ENCODE results near the gene PGBD1.
"Not testable (repeated sequence)": the region's sequence is repeated elsewhere in the genome, so short reads cannot be mapped to it uniquely, and the experiment has no call there.

Gene PGBD1

DNA sequence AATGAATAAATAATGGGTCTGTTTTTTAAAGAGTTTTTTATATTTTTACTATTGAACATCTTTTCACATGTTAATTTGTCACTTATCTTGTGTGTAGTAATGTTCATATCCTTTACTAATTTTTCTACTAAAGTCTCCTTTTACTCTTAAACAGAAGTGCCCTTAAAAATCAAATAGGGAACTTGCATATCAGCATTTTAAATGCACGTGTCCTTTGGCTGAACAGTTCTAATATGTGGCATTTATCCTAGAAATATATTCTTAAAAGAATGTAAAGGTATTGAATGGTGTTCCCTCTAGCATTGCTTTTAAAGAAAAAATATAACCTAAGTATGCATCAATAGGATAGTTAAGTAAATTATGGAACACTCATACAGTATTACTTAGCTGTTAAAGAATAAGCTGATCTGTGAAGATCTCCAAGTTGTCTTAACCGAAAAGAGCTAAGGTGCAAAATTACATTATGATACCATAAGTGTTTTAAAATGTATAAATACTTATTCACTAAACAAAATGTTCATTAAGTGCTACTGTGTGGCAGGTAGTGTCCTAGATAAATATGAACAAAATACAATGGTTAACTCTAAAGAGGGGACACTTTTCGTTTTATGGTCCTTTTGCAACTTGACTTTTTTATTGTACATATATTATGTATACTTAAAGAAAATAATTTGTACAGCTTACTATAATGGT is 631 bp upstream of the PGBD1 start:
- Mint-ChIP-seq H3K36me3 (ENCODE audit: low read depth) (peaks cover 53% of the 10 kb centered on the region), H3K4me3 (peak overlapping the region; percentile 97), H3K4me1 (peaks cover 23% of the 10 kb centered on the region), H3K27ac (no peak overlapping the region), H3K9me3 (no peaks in the 10 kb centered on the region), H3K27me3 (ENCODE audit: low read depth, poor library complexity) (no peaks in the 10 kb centered on the region)
- no peak for DNase-seq
- TF ChIP-seq, protein P1, sequence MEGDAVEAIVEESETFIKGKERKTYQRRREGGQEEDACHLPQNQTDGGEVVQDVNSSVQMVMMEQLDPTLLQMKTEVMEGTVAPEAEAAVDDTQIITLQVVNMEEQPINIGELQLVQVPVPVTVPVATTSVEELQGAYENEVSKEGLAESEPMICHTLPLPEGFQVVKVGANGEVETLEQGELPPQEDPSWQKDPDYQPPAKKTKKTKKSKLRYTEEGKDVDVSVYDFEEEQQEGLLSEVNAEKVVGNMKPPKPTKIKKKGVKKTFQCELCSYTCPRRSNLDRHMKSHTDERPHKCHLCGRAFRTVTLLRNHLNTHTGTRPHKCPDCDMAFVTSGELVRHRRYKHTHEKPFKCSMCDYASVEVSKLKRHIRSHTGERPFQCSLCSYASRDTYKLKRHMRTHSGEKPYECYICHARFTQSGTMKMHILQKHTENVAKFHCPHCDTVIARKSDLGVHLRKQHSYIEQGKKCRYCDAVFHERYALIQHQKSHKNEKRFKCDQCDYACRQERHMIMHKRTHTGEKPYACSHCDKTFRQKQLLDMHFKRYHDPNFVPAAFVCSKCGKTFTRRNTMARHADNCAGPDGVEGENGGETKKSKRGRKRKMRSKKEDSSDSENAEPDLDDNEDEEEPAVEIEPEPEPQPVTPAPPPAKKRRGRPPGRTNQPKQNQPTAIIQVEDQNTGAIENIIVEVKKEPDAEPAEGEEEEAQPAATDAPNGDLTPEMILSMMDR (IDR thresholded peaks at IDR 0.05) = no peak

GRCh38 chr6:28282926-28283325 is 1.6 kb downstream of the PGBD1 start:
- H3K27me3 Mint-ChIP-seq (ENCODE audit: low read depth, poor library complexity) = no peaks in the 10 kb centered on the region
- TF ChIP-seq, protein P1 (IDR thresholded peaks at IDR 0.05) = no peak
- peaks cover 2% of the 10 kb centered on the region for H3K9me3 Mint-ChIP-seq
- peak overlapping the region; percentile 97 for H3K4me3 Mint-ChIP-seq
- H3K4me1 Mint-ChIP-seq = peaks cover 23% of the 10 kb centered on the region
- no peak overlapping the region for H3K27ac Mint-ChIP-seq
- peaks cover 57% of the 10 kb centered on the region for H3K36me3 Mint-ChIP-seq (ENCODE audit: low read depth)
- DNase-seq = no peak

- TF ChIP-seq, protein P1 (IDR thresholded peaks at IDR 0.05) = no peak
- no peak overlapping the region for H3K4me3 Mint-ChIP-seq
- H3K4me1 Mint-ChIP-seq = no peaks in the 10 kb centered on the region
- peaks cover 2% of the 10 kb centered on the region for H3K27me3 Mint-ChIP-seq (ENCODE audit: low read depth, poor library complexity)
- DNase-seq = no peak
- H3K27ac Mint-ChIP-seq = no peak overlapping the region
- H3K36me3 Mint-ChIP-seq (ENCODE audit: low read depth) = peaks cover 82% of the 10 kb centered on the region
- H3K9me3 Mint-ChIP-seq = peaks cover 36% of the 10 kb centered on the region
Measured at GRCh38 chr6:28291573-28291972, 10.2 kb downstream of the PGBD1 start.

DNA sequence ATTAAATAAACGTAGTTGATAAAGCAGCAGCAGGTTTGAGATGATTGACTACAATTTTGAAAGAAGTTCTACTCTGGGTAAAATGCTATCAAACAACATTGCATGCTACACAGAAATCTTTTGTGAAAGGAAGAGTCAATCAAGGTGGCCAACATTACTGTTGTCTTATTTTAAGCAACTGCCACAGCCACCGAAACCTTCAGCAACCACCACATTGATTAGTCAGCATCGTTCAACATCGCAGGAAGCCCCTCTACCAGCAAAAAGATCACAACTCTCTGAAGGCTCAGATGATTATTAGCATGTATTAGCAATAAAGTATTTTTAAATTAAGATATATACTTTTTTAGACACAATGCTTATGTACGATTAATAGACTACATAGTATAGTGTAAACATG is 14.0 kb downstream of the PGBD1 start:
- H3K4me1 Mint-ChIP-seq = no peaks in the 10 kb centered on the region
- H3K4me3 Mint-ChIP-seq = no peak overlapping the region
- H3K27ac Mint-ChIP-seq = no peak overlapping the region
- peaks cover 71% of the 10 kb centered on the region for H3K36me3 Mint-ChIP-seq (ENCODE audit: low read depth)
- TF ChIP-seq, protein P1 (IDR thresholded peaks at IDR 0.05) = no peak
- DNase-seq = no peak
- H3K27me3 Mint-ChIP-seq (ENCODE audit: low read depth, poor library complexity) = peaks cover 5% of the 10 kb centered on the region
- peaks cover 18% of the 10 kb centered on the region for H3K9me3 Mint-ChIP-seq

DNA sequence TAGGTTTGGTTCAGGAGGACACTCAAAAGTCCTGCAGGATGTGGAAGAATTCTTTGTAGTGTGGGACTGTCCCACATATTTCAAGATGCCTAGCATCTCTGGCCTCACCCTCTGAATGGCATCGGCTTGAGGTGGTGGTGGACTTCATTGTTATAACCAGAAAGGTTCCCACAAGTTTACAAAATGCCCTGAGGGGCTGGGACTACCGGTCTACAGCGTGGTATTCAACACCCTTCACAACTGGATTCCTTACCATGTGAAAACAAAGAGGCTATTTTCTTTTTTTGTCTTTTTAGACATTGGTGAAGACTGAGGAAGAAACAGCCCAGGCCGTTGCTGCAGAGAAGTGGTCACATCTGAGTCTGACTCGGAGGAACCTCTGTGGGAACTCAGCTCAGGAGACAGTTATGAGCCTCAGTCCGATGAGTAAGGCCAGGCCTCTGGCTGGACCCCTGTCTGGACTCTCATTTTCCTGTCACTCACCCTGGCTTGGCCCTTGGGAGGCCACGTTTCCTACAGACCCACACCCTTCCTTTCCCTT is 15.2 kb downstream of the PGBD1 start:
- Mint-ChIP-seq H3K4me1 (no peaks in the 10 kb centered on the region), H3K36me3 (ENCODE audit: low read depth) (peaks cover 71% of the 10 kb centered on the region), H3K4me3 (no peak overlapping the region), H3K27ac (no peak overlapping the region), H3K9me3 (peaks cover 5% of the 10 kb centered on the region), H3K27me3 (ENCODE audit: low read depth, poor library complexity) (peaks cover 2% of the 10 kb centered on the region)
- TF ChIP-seq, protein P1 (IDR thresholded peaks at IDR 0.05) = no peak
- no peak for DNase-seq

GRCh38 chr6:28303570-28303969 is 22.2 kb downstream of the PGBD1 start:
- DNase-seq = no peak
- H3K27ac Mint-ChIP-seq = no peak overlapping the region
- H3K36me3 Mint-ChIP-seq (ENCODE audit: low read depth) = peaks cover 70% of the 10 kb centered on the region
- H3K9me3 Mint-ChIP-seq = peaks cover 29% of the 10 kb centered on the region
- no peak overlapping the region for H3K4me3 Mint-ChIP-seq
- no peaks in the 10 kb centered on the region for H3K4me1 Mint-ChIP-seq
- H3K27me3 Mint-ChIP-seq (ENCODE audit: low read depth, poor library complexity) = no peaks in the 10 kb centered on the region
- TF ChIP-seq, protein P1 (IDR thresholded peaks at IDR 0.05) = no peak

DNA sequence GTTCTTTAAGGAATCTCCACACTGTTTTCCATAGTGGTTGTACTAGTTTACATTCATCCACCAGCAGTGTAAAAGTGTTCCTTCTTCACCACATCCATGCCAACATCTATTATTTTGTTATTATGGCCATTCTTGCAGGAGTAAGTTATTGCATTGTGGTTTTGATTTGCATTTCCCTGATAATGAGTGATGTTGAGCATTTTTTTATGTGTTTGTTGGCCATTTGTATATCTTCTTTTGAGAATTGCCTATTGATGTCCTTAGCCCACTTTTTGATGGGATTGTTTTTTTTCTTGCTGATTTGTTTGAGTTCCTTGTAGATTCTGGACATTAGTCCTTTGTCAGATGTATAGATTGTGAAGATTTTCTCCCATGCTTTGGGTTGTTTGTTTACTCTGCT is 25.0 kb downstream of the PGBD1 start:
- Mint-ChIP-seq H3K9me3 (peaks cover 47% of the 10 kb centered on the region), H3K36me3 (ENCODE audit: low read depth) (peaks cover 77% of the 10 kb centered on the region)
- not testable (repeated sequence) for H3K27ac Mint-ChIP-seq; H3K27me3 Mint-ChIP-seq (ENCODE audit: low read depth, poor library complexity); H3K4me3 Mint-ChIP-seq; DNase-seq; H3K4me1 Mint-ChIP-seq
